HG03571 (cell line): ENCODE results near the gene UGT1A9.
"Not testable (repeated sequence)": the region's sequence is repeated elsewhere in the genome, so short reads cannot be mapped to it uniquely, and the experiment has no call there.

Experiments used
- ATAC-seq: cut with Tn5 transposase; IDR thresholded peaks from one replicate; pipeline ENCODE4 v1.9.1; 2021; ENCODE audit not compliant: unreplicated experiment

UGT1A9 gene

GRCh38 chr2:233708942-233709341, 37.2 kb downstream of the UGT1A9 start:
- no peak for ATAC-seq

GRCh38 chr2:233711312-233712008, 39.8 kb downstream of the UGT1A9 start:
- no peak for ATAC-seq

- ATAC-seq: no peak
These were observed 41.0 kb downstream of the UGT1A9 start, which contains the start of gene UGT1A5 for GRCh38 chr2:233712611-233713261. UGT1A5 (plus strand) TSS chr2:233712907; CDS start chr2:233712992, 85 bp downstream.

- no peak for ATAC-seq
These were observed 41.5 kb downstream of the UGT1A9 start for GRCh38 chr2:233713262-233713615.

- no peak for ATAC-seq
These were observed 42.4 kb downstream of the UGT1A9 start for GRCh38 chr2:233714121-233714520.

- ATAC-seq: no peak
These were observed 46.9 kb downstream of the UGT1A9 start, which contains the start of gene UGT1A4 for GRCh38 chr2:233718552-233718951. UGT1A4 (plus strand) TSS chr2:233718736; CDS start chr2:233718821, 85 bp downstream.

- no peak for ATAC-seq
These were observed 57.1 kb downstream of the UGT1A9 start, which contains the start of gene UGT1A3 for GRCh38 chr2:233728723-233729301. UGT1A3 (plus strand) TSS chr2:233729042; CDS start chr2:233729127, 85 bp downstream.

GRCh38 chr2:233736868-233737653, 65.4 kb downstream of the UGT1A9 start:
- not testable (repeated sequence) for ATAC-seq

- no peak for ATAC-seq
These were observed 69.2 kb downstream of the UGT1A9 start for GRCh38 chr2:233740870-233741269.

- no peak for ATAC-seq
These were observed 72.0 kb downstream of the UGT1A9 start for GRCh38 chr2:233743464-233744259.

GRCh38 chr2:233745073-233745755, 73.5 kb downstream of the UGT1A9 start:
- no peak for ATAC-seq

GRCh38 chr2:233745838-233746237, 74.1 kb downstream of the UGT1A9 start:
- not testable (repeated sequence) for ATAC-seq

GRCh38 chr2:233746475-233747282, 75.0 kb downstream of the UGT1A9 start:
- no peak for ATAC-seq

- no peak for ATAC-seq
These were observed 75.5 kb downstream of the UGT1A9 start for GRCh38 chr2:233747283-233747544.

- ATAC-seq: not testable (repeated sequence)
These were observed 79.0 kb downstream of the UGT1A9 start for GRCh38 chr2:233750689-233751088.

- ATAC-seq: not testable (repeated sequence)
These were observed 79.7 kb downstream of the UGT1A9 start for GRCh38 chr2:233751212-233752009.

- no peak for ATAC-seq
These were observed 83.3 kb downstream of the UGT1A9 start for GRCh38 chr2:233754872-233755611.
